HepG2 (cell line): ENCODE measurements around the gene NEURL1B. TPM values are rescaled to one million over a fixed set of nuclear protein-coding genes. Genes with fewer than 3 reads are reported as not detected.

Source experiments
- FOSL1 ChIP-seq: sonication (generic); formaldehyde crosslinking; IDR thresholded peaks from 2 replicates; pipeline ENCODE4 v1.9.0; 2021; ENCODE audit warnings: missing genetic modification reagents, borderline replicate concordance
- HDAC2 ChIP-seq: sonication (generic); formaldehyde crosslinking; IDR thresholded peaks from 2 replicates; pipeline ENCODE4 v1.4.0; 2020; ENCODE audit warnings: missing genetic modification reagents
- ISL2 ChIP-seq: sonication (generic); formaldehyde crosslinking; IDR thresholded peaks from 2 replicates; pipeline ENCODE4 v1.5.0; 2020; ENCODE audit warnings: missing genetic modification reagents
- KMT2B ChIP-seq: IDR thresholded peaks from 2 replicates; pipeline ENCODE4 v1.6.1; 2016; ENCODE audit warnings: missing genetic modification reagents, missing compliant biosample characterization
- MAZ ChIP-seq, 2 experiments: sonication (generic) in 1 of 2; formaldehyde crosslinking in 1 of 2; IDR thresholded peaks; 2 replicates each; pipeline versions ENCODE4 v1.5.0 to v1.6.1; 2012 to 2020; ENCODE audit warnings: low read depth in 2 of 2, mild to moderate bottlenecking in 2 of 2, borderline replicate concordance in 1 of 2, improper control_type of control experiment in 1 of 2, low read length in 1 of 2, missing genetic modification reagents in 1 of 2, moderate library complexity in 1 of 2
- NFATC3 ChIP-seq: sonication (generic); formaldehyde crosslinking; IDR thresholded peaks from 2 replicates; pipeline ENCODE4 v1.5.1; 2020; ENCODE audit warnings: mild to moderate bottlenecking, missing genetic modification reagents
- PAWR ChIP-seq: sonication (generic); formaldehyde crosslinking; IDR thresholded peaks from 2 replicates; pipeline ENCODE4 v1.4.0; 2020; ENCODE audit warnings: missing genetic modification reagents, mild to moderate bottlenecking, borderline replicate concordance
- PAXIP1 ChIP-seq: sonication (generic); formaldehyde crosslinking; conservative IDR thresholded peaks from 2 replicates; pipeline ENCODE4 v1.4.0; 2020; ENCODE audit warnings: mild to moderate bottlenecking, missing genetic modification reagents, moderate library complexity
- RARG ChIP-seq: sonication (generic); formaldehyde crosslinking; IDR thresholded peaks from 2 replicates; pipeline ENCODE4 v1.4.0; 2020; ENCODE audit warnings: low read depth, mild to moderate bottlenecking, missing genetic modification reagents
- RBFOX2 ChIP-seq: fragments of 200-400 bp; formaldehyde crosslinking; IDR thresholded peaks from 2 replicates; pipeline ENCODE4 v1.6.1; 2017; ENCODE audit warnings: low read depth, mild to moderate bottlenecking, low read length
- SALL1 ChIP-seq: sonication (generic); formaldehyde crosslinking; IDR thresholded peaks from 2 replicates; pipeline ENCODE4 v1.8.0; 2022; ENCODE audit warnings: mild to moderate bottlenecking, missing genetic modification reagents
- TRAFD1 ChIP-seq: sonication (generic); formaldehyde crosslinking; IDR thresholded peaks from 2 replicates; pipeline ENCODE4 v1.5.1; 2020; ENCODE audit warnings: missing genetic modification reagents, mild to moderate bottlenecking, borderline replicate concordance
- TRIM24 ChIP-seq: sonication (generic); formaldehyde crosslinking; IDR thresholded peaks from 2 replicates; pipeline ENCODE4 v1.8.0; 2022; ENCODE audit warnings: mild to moderate bottlenecking, missing genetic modification reagents
- YEATS4 ChIP-seq: sonication (generic); formaldehyde crosslinking; IDR thresholded peaks from 2 replicates; pipeline ENCODE4 v1.4.0; 2020; ENCODE audit warnings: missing genetic modification reagents, borderline replicate concordance
- ZBTB37 ChIP-seq: sonication (generic); formaldehyde crosslinking; IDR thresholded peaks from 2 replicates; pipeline ENCODE4 v1.4.0; 2020; ENCODE audit warnings: mild to moderate bottlenecking, missing genetic modification reagents
- ZFP1 ChIP-seq: IDR thresholded peaks from 2 replicates; pipeline ENCODE4 v1.6.1; 2016
- ZNF160 ChIP-seq: sonication (generic); formaldehyde crosslinking; IDR thresholded peaks from 2 replicates; pipeline ENCODE4 v1.8.0; 2022; ENCODE audit warnings: mild to moderate bottlenecking, inconsistent platforms, missing genetic modification reagents
- ZNF24 ChIP-seq: fragments of 450-650 bp; IDR thresholded peaks from 2 replicates; pipeline ENCODE4 v1.6.1; 2017; ENCODE audit warnings: antibody characterized with exemption, mild to moderate bottlenecking
- ZNF354B ChIP-seq: sonication (generic); formaldehyde crosslinking; IDR thresholded peaks from 2 replicates; pipeline ENCODE4 v1.8.0; 2022; ENCODE audit warnings: mild to moderate bottlenecking, missing genetic modification reagents
- ZNF430 ChIP-seq: sonication (generic); formaldehyde crosslinking; IDR thresholded peaks from 2 replicates; pipeline ENCODE4 v1.9.0; 2021; ENCODE audit warnings: mild to moderate bottlenecking, missing genetic modification reagents
- ZNF564 ChIP-seq: sonication (generic); formaldehyde crosslinking; IDR thresholded peaks from 2 replicates; pipeline ENCODE4 v1.8.1; 2023; ENCODE audit warnings: mild to moderate bottlenecking, missing genetic modification reagents
- ZNF644 ChIP-seq: IDR thresholded peaks from 2 replicates; pipeline ENCODE4 v1.6.1; 2016; ENCODE audit warnings: low read depth
- ZNF652 ChIP-seq: IDR thresholded peaks from 2 replicates; pipeline ENCODE4 v1.6.1; 2016; ENCODE audit warnings: low read depth, borderline replicate concordance
- polyA plus RNA-seq, 8 experiments: library from polyadenylated mRNA; depleted of rRNA in 3 of 8; stranded (reverse) in 7 of 8; unstranded in 1 of 8; fragments of >200 nt; fragmentation: Illumina TruSeq in 4 of 8; extraction: Trizol in 4 of 8; gene quantifications; 2 replicates each; pipeline versions ENCODE4 v1.2.1 to v1.2.3, GENCODE V29; 2011 to 2016; ENCODE audit warnings: low read depth in 4 of 8, missing spikeins in 1 of 8, mixed read lengths in 1 of 8; ENCODE audit not compliant: insufficient read depth in 1 of 8
- total RNA-seq, 5 experiments: library from RNA; depleted of rRNA; stranded (reverse); fragments of >200 nt; fragmentation: Illumina TruSeq; extraction: Trizol; gene quantifications; 2 replicates each; pipeline ENCODE4 v1.2.3, GENCODE V29; 2016; ENCODE audit warnings: low read depth in 1 of 5

Gene NEURL1B
- total and polyA plus RNA-seq, 2 of the 13 experiments (the other 11 are each of a cell fraction or from before 2014, with no cell fraction given): 0.09 to 0.13 TPM

- peak; percentile 62; the same call in 1 of the 2 replicates for TF ChIP-seq ZNF652
- peak; percentile 82 for TF ChIP-seq FOSL1 (CRISPR knock-in tag)
- 0 out of 2 replicates have a peak, but pooled peaks have one; percentile 44 for TF ChIP-seq RARG (CRISPR knock-in tag)
- peak; percentile 54 for TF ChIP-seq PAXIP1 (CRISPR knock-in tag)
- no peak; the same call in 1 of the 2 replicates for TF ChIP-seq MAZ (IDR thresholded peaks at IDR 0.05; ENCODE audit: borderline replicate concordance, low read depth, low read length)
- TF ChIP-seq MAZ (CRISPR knock-in tag; IDR thresholded peaks at IDR 0.05; ENCODE audit: low read depth): peak; percentile 21; the same call in 1 of the 2 replicates
- TF ChIP-seq YEATS4: no peak; the same call in 1 of the 2 replicates
- TF ChIP-seq HDAC2 (CRISPR knock-in tag): peak; percentile 75
- peak; percentile 98 for TF ChIP-seq SALL1 (CRISPR knock-in tag)
- TF ChIP-seq ZNF24: no peak
- TF ChIP-seq ZNF644 (CRISPR knock-in tag): 0 out of 2 replicates have a peak, but pooled peaks have one; percentile 34
- TF ChIP-seq ZNF354B (CRISPR knock-in tag): no peak
- no peak for TF ChIP-seq PAWR (CRISPR knock-in tag)
- no peak for TF ChIP-seq NFATC3 (CRISPR knock-in tag)
- no peak for TF ChIP-seq RBFOX2
- no peak; the same call in 1 of the 2 replicates for TF ChIP-seq ZNF160
- peak; percentile 90 for TF ChIP-seq ZFP1 (CRISPR knock-in tag)
- peak; percentile 71; the same call in 1 of the 2 replicates for TF ChIP-seq KMT2B (CRISPR knock-in tag)
- TF ChIP-seq ZBTB37 (CRISPR knock-in tag): no peak
- no peak for TF ChIP-seq TRIM24
- peak; percentile 46; the same call in 1 of the 2 replicates for TF ChIP-seq ZNF564 (CRISPR knock-in tag)
- TF ChIP-seq ZNF430 (CRISPR knock-in tag): peak; percentile 90
- no peak for TF ChIP-seq TRAFD1 (CRISPR knock-in tag)
- no peak for TF ChIP-seq ISL2 (CRISPR knock-in tag)
Measured at GRCh38 chr5:172730981-172731679, 90.1 kb downstream of the NEURL1B start (continued).
